Left forelimb (tissue), 1 donor: ENCODE data around the gene PLCH1.

Source experiments
- DNase-seq: peaks from one replicate; pipeline ENCODE4 v3.0.0-alpha.2; 2018; ENCODE audit warnings: low spot score

Gene PLCH1

DNA sequence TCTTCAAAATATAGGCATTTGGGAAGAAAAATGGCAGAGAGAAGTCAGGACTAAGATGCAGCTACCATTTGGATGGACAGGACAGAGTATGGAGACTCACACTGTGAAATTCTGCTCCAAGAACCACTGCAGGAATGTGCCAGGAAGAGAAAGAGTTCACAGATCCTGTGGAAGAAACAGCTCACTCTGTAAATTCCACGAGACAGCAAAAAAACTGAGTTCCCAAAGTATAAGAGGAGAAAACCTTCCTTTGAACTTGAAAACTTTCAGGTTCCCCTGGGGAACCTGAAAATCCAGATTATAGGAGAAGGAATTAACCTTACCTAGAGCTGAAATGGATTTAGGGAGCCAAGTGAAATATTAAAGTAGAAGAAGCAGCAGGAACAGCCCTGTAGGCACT is 137.1 kb downstream of the PLCH1 start:
- no peak for DNase-seq

- DNase-seq, result no peak
These were observed 139.3 kb downstream of the PLCH1 start for GRCh38 chr3:155605571-155605970.

GRCh38 chr3:155604967-155605366 is 139.9 kb downstream of the PLCH1 start:
- no peak for DNase-seq

- no peak for DNase-seq
These were observed 140.7 kb downstream of the PLCH1 start for GRCh38 chr3:155604126-155604525.

DNA sequence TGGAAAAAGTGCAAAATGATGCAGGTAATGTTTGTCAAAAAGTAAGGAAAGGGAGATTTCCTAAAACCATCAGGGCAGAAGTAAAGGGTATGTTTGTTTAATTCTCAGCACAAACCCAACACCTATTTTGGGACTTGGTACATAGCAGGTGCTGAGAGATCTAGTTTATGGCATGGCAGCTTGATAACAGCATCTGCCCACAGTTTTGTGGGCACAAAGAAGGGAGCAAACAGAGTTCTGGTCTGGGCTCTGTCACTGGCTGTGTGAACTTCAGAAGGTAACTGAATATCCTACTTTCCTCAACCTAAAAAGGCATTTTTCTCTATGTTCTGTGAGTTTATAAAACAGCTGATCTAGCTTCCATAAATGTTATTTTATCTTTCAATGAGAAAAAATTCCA is 141.6 kb downstream of the PLCH1 start:
- DNase-seq, result no peak

GRCh38 chr3:155602307-155602706 is 142.6 kb downstream of the PLCH1 start:
- no peak for DNase-seq

GRCh38 chr3:155598671-155599070 is 146.2 kb downstream of the PLCH1 start:
- no peak for DNase-seq

GRCh38 chr3:155596615-155597014 is 148.3 kb downstream of the PLCH1 start:
- no peak for DNase-seq

GRCh38 chr3:155595371-155595770 is 149.5 kb downstream of the PLCH1 start:
- no peak for DNase-seq

GRCh38 chr3:155594526-155595187 is 150.2 kb downstream of the PLCH1 start:
- DNase-seq, result no peak

DNA sequence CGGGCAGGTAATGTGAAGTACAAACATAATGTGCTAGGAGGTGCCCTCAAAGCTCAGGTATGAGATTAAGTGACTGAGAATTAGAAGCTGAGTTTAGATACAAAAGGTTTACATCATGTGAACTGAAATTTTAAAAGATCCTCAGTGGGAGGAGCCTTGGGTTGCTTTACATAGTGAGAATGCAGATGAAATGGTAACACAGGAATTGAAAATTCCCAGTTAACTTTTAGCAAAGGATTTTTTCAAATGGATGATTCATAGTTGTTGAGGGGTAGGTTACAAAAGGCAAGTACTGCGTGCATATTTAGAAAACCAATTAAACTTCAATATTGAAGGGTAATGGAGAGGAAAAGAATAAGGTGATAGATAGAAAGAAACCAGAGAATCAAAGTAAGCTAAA is 157.3 kb downstream of the PLCH1 start:
- no peak for DNase-seq

DNA sequence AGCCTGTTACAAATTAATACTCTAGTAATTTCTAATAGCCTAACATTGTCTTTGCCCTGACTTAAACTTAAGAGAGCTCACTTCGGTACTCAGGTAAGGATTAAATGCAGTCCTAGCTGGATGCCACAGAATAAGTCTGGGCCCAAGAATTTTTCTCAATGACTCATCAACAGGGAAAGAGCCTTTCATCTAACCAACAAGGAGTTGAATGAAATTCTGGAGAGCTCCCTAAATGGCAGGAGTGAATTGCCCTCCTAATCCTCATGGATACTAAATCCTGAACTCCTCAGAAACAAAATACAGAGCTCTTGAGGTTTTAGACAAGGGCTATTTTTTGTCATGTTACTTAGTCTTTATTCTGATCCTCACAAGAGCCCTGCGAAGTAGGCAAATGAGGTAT is 159.5 kb downstream of the PLCH1 start:
- DNase-seq, result no peak

DNA sequence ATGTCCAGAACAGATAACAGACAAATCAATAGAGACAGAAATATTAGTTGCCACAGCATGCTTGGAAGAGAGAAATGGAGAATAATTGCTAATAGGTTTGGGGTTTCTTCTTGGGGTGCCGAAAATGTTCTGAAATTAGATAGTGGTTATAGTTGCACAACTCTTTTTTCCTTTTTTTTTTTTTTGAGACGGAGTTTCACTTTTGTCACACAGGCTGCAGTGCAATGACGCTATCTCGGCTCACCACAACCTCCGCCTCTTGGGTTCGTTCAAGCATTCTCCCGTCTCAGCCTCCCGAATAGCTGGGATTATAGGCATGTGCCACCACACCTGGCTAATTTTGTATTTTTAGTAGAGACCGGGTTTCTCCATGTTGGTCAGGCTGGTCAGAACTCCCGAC is 163.3 kb downstream of the PLCH1 start:
- no peak for DNase-seq

DNA sequence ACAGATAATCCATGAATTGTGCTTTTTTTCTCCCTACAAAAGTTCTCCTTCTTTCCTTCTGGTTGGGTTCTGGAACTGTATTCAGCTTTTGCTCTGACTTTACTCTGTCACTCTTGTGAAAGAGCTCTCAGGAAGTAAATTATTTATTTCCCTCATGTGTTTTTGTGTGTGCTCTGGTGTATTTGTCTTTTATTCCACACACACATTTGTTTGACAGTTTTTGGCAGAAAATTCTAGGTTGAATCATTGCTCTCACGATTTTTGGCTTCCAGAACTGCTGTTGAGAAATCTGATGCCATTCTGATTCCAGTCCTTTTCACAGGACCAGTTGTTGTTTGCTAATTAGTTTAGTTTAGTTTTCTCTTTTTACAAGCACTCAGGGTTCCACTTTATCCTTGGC is 172.8 kb downstream of the PLCH1 start:
- no peak for DNase-seq

GRCh38 chr3:155568295-155568694 is 176.6 kb downstream of the PLCH1 start:
- DNase-seq, result no peak

DNA sequence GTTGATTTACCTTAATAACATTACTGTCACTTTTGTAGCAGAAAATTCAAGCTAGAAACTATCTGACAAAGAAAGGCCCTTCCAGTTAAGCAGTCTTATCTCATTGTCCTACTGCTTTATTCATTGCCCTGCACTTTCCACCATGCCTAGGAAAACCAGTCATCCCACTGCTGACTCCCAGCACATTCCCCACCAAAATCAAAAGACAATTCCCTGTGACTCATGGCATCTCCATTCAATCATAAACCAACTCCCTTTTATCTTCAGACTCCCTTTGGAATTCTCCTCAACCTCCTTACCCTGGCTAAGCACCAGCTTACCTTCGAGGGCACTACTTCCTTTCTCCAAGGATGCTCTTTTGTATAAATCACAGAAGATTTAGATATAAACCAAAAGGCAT is 184.3 kb downstream of the PLCH1 start:
- no peak for DNase-seq

GRCh38 chr3:155560135-155560534 is 184.7 kb downstream of the PLCH1 start:
- DNase-seq, result no peak

- no peak for DNase-seq
These were observed 188.3 kb downstream of the PLCH1 start for GRCh38 chr3:155556531-155556930.

DNA sequence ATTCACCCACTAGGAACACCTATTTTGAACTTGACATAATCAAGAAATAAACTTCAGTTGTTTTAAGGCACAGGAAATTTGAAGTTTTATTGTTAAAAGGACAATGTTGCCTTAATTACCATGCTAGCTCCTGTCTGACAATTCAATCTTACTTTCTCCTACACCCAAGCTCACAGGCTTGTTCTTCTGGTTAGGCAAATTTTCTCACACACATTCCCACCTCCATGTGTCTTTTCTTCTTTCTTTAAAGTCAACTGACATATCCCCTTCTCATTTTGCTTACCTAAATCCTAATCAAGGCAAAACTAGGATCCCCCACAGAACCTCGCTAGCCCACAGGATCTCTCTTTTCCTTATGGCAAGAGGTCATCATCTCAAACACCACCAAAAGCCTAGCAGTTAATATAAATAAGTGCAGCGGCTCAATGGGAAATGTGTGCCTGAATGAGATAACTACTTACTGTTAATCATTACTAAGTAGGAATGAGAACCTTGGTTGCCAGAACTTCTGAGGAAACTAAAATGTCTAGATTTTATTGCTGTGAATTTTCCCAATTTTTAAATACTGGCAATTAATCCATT is 189.3 kb downstream of the PLCH1 start:
- no peak for DNase-seq

DNA sequence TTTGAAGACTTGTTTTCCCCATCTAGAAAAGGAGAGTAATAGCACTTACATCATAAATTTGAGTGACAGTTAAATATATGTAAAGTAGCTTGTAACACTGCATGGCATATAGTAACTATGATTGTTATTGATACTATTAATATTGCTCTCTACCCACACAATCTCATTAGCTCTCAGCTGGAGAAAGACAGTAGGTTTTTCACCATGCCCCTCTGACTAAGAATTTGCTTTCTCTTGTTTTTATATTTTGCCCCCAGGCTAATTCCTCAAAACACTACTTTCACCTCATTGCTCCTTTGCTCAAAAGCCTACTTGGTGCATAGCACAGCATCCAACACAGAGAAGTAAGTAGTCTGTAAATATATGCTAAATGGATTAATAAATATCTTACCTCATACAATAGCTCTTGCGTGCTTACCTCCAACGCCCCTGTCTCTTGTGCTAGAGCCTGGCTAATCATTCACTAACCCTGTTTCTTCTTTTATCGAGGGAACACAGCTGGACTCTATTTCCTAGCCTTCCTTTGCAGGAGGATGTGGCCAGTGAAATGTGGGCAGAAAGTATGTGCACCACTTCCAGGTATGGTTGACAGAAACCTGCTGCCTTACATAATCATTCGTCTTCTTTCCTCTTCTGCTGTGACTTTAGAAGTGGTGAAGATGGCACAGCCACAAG is 190.0 kb downstream of the PLCH1 start:
- no peak for DNase-seq

DNA sequence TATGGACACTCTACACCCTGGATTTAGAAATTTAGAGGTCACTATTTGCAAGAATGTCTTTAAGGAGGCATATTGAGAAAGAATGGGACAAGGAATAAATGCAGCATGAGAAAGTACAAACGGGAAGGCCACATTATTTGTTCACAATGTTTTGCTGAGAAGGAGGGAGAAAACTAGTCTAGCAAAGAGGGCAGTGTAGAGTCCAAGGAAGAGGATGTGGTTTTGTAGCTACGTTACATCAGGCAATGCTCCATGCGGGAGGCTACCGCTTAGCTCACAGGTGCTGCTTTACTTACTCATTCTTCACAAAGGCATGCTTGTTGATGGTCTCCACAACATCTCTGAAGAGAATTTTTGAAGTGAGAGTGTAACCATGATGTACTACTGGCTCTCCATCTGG is 191.1 kb downstream of the PLCH1 start:
- no peak for DNase-seq

- DNase-seq, result no peak
These were observed 191.5 kb downstream of the PLCH1 start for GRCh38 chr3:155553326-155553725.

DNA sequence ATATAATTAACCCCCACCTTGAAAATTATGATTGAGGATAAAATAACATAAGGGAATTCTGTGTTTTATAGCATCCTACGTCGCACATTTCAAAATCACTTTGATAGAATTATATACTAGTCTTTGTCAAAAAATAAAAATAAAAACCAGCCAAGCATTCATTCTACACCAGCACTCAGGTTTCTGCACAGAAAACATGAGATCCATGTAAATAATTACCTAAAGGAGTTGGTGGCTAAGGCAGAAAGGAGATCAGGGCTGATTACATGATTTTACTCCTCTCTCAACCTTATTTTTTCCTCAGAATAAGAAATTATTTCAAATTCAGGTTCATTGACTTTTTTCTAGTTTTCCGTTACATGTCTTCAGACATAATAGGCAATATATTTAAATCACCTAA is 194.5 kb downstream of the PLCH1 start:
- no peak for DNase-seq

- DNase-seq, result no peak
These were observed 195.8 kb downstream of the PLCH1 start for GRCh38 chr3:155549087-155549486.
